ENCODE data around the gene MBNL3.

- no peak for TF ChIP-seq CTCF (IDR thresholded peaks at IDR 0.05)
- TF ChIP-seq POLR2A (IDR thresholded peaks at IDR 0.05): no peak
These were observed 35.8 kb downstream of the MBNL3 start for GRCh38 chrX:132452911-132453550.

Measured in heart left ventricle (tissue), 13 donors.